ENCODE results near the gene FOXD2.

Gene FOXD2

DNA sequence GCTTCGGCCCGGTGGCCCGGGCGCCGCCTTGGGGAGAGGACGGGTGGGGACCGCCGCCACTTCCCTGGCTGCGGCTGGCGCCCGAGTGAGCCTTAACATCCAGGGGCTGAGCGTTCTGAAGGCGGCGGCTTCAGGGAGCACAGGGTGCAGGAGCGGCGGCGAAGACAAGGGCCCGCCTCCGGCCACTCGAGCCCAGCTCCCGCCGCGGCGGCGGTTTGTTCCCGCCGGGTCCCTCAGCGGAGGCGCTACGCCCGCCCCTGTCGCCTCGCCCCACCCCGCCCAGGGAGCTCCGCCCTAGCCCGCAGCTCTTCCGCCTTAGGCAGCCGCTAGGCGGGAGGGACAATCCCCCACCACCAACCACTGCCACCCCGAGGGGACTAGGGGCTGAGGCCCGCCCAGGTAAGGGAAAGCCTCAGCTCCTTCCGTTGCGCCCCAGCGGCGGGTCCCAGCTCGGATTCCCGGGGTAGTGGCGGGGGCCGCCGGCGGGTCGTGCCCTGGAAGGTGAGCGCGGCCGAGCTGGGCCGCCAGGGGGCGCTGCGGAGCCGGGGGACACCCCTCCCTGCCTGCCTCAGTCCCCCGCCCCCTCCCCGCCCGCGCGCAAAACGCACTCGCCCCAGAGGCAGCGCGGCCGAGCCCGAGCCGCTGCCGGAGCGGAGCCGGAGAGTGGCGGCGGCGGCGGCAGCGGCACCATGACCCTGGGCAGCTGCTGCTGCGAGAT is at the start of gene FOXD2:
Gene FOXD2 (plus strand): TSS at position 598 of the 718 bp plus-strand sequence. CDS start 92 bp downstream, at position 690.
- DNase-seq: no peak

GRCh38 chr1:47388891-47389238 is 49.0 kb upstream of the FOXD2 start:
- no peak for DNase-seq

DNA sequence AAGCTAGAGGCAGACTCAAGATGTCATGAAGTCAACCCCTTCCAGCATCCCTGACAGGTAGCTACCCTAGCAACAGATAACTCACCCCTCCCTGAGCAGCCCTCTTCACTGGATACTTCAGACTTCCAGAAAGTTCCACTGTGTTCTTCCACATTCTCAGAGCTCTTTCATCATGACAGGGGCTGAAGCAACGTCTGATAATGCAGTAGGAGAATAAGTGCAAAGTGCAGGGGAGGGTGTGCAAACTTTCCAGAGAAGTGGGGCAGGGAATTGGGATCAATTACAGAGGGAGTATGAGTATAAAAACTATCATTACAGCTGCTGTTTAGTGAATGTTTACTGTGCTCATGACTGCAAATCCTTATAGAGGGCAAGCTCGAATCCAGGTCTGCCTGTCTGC is 48.1 kb upstream of the FOXD2 start:
- DNase-seq: no peak

GRCh38 chr1:47390843-47391242 is 47.0 kb upstream of the FOXD2 start:
- DNase-seq: no peak

DNA sequence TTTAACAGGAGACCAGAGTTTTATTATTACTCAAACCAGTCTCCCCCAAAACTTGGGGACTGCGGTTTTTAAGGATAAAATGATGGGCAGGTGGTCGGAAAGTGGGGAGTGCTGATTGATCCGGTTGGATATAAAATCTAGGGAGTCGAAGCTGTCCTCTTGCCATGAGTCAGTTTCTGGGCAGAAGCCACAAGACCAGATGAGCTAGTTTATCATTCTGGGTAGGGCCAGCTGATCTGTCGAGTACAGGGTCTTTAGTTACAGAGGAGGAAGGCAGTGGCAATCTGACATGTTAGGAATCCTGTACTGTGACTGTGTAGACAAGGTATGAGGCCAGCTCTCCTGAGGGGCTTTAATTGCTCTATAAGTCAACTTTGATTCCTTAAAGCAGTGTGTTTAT is 44.7 kb upstream of the FOXD2 start:
- no peak for DNase-seq

GRCh38 chr1:47395433-47395832 is 42.4 kb upstream of the FOXD2 start:
- no peak for DNase-seq

GRCh38 chr1:47396671-47397196 is 41.1 kb upstream of the FOXD2 start:
- DNase-seq: no peak

DNA sequence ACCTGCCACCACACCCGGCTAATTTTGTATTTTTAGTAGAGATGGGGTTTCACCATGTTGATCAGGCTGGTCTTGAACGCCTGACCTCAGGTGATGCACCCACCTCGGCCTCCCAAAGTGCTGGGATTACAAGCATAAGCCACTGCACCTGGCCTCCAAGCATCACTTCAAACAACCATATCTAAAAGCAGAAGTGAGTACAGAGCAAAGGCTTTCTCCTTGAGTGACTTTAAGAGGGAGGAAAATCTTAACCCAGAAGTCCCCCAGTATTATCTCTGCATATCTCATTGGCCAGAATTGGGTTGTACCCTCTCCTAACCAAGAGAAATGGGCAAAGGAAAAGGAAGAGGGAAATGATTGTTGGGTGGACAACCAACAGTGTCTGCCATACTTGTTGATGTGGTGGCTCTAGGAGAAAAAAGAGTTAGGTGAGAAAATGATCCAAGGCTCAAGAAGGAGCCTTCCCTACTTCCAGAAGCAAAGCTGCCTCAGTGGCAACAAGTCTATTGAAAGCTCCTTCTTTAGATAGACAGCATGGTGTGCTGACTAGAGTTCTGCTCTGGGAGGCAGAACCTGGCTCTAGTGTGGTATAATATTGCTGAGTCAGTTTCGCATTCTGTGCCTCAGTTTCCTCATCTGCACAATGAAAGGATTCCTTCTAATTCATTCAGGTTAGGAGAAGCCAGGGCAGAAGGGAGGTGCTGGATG is 38.6 kb upstream of the FOXD2 start:
- no peak for DNase-seq

DNA sequence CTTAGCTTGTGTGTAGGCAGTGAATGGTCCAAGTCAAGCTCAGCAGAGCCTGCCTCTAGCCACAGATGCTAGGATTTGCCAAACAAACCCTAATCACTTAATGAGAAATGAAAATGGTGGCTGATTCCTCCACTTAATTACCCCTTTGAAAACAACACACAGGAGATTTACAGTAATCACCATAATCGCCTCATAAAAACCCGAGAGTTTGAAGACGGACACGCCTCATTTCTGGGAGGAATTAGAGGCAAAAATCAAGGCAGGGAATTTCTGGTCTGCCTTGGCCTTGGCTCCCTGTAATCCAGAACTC is 38.0 kb upstream of the FOXD2 start:
- DNase-seq: no peak

DNA sequence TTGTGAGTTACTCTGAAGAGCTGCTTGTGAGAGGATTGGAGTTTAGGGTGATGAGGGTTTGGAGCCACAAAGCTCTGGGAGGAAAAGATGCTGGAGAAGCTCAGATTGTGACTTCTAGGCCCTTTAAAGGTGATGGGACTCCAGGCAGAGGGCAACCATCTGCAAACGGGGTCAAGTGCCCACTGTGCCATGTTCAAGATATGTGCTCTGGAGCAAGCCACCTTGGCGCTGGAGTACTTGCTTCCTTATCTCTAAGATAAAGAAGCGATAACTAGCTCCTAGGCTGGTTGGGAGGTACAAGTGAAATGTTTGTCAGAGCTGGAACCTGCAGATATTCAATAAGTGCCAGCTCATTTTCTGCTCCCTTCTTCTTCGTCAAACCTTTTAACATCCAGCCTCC is 36.1 kb upstream of the FOXD2 start:
- DNase-seq: no peak

- DNase-seq: no peak
These were observed 35.3 kb upstream of the FOXD2 start for GRCh38 chr1:47402591-47402990.

GRCh38 chr1:47403321-47403910 is 34.4 kb upstream of the FOXD2 start:
- DNase-seq: no peak

GRCh38 chr1:47405697-47406096 is 32.1 kb upstream of the FOXD2 start:
- DNase-seq: no peak

DNA sequence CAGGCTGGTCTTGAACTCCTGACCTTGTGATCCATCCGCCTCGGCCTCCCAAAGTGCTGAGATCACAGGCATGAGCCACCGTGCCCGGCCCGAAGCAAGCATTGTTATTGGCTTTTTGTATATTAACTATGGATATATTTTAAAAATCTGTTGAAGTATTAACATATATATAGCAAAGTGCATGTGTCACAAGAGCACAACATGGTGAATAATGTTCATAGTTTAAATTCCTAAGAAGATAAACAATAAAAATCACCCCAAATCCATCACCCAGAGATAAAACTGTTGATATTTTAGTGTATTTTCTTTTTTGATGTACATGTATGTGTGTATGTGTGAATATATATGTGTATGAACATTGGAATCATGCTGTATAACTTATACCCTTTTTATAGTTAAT is 30.9 kb upstream of the FOXD2 start:
- no peak for DNase-seq

GRCh38 chr1:47407481-47407880 is 30.4 kb upstream of the FOXD2 start:
- no peak for DNase-seq

DNA sequence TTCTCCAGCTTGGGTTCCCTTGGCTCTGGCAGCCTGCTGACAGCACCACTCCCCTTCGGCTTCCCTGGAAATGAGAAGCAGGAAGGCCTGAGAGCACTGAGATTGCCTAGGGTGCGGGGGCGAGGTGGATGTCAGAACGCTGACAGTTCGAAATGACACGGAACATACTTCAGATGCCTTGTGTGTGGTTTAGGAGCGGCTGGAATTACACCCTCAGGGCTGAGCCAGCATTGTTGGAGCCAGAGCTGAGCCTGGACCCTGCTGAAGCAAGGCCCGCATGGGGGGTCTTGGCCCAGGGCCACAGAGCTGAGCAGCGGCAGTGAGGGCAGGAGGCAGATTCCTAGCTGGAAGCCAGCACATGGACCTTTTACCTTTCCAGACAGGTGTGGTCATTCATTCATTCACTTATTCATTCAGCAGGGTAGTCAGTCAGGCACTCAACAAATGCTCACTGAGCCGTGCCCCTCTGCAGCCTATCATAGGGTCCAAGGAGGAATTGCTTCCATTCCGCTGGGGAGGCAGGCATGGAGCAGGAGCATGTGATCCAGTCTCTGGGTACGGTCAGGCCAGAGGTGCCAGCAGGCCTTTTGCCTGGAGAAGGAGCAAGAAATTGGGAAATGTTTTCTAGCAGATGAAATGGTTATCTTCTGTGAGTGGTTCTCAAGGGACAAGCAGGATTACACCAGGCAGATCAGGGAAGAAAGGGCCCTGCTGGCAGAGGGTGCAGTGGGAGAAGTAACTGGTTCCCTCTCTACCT is 28.4 kb upstream of the FOXD2 start:
- DNase-seq: no peak

DNA sequence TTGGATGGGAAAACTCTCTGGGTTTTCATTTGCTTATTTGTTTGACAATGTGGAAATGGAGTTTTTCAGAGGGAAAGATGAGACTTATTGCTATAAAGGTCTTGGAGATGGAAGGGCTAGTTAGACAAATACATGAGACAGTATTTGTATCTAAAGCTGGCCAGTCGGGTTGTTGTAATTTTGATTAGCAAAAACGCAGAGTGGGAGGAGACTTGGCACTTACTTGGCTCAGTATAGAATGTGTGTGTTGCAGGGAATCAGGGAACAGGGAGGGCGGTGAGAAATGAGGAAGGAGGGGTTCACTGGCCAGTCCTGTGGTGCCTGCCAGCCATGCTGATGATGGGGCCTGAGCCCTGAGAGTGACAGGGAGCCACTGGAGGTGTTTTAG is 27.8 kb upstream of the FOXD2 start:
- DNase-seq: no peak

DNA sequence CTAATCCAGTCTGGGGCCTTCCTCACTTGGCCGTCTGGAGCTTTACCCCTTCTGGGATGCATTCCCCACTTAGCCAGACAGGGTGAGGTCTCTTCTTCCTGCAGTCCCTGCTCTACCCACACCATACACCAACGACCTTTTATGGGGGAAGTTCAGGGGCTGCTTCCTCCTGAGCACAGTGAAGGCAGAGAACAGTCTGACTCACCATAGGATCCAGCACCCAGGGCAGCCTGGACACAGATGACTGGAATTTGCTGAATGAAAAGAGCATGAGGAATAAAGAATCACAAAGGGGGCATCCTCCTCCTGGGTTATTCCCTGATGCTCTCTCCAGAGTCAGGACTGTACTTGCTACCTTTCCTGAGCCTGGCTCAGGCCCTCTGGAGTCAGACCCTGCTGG is 26.4 kb upstream of the FOXD2 start:
- DNase-seq: no peak

DNA sequence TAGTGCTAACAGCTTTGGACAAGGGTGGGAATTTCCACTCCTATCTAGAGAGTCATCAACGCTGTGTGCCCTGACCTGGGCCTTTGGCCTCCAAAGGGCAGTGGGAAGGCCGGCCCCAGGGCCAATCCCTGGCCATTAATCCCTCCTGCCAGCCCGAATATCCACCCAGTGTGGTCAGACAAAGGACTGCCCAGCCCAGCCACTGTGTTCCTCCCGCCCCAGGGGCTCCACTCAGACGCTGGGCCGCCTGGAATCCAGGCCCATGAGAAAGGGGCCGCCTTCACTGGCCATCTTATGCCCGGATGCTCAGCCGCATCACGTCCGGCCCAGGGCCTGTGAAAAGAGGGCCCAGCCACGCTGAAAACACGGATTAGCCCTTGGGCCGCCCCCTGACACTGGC is 25.4 kb upstream of the FOXD2 start:
- DNase-seq: no peak

DNA sequence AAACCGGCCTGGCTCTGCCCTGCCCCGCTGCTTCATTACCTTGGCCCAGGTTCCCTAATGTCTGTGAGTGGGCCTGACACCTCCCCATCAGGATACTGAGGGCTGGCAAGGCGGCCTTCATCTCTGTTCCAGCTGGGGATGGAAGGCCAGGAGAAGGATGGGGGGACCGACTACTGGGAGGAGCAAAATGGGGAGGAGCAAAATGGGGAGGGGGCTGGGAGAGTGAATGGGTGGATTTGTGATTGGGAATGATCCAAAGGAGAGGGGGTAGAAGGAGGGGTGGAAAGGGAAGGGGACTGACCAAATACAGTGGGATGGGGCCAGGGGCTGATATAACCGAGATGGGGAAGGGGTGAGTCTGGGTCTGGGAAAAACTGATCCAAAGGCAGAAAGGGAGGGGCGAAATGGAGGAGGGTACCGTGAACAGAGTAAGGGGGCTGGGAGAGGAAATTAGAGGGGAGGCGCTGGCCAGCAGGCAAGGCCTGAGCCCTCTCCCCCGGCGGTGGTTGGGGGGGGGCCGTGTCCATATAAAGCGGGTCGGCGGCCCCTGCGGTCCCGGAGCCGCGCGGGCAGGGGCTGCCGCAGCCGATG is 22.0 kb upstream of the FOXD2 start, which contains the start of gene FOXE3:
Gene FOXE3 (plus strand): TSS at position 558 of the 591 bp plus-strand sequence. CDS start 31 bp downstream, at position 589.
- DNase-seq: no peak

- DNase-seq: no peak
These were observed 21.3 kb upstream of the FOXD2 start for GRCh38 chr1:47416319-47417169.

All from NCI-H1436 treated with DMSO at 0.1 percent for 48 hours (cell line).